GM13976 (cell line): ENCODE measurements around the gene PDZRN3.

Experiments
- DNase-seq: peaks from one replicate; pipeline ENCODE4 v3.0.0; 2012; ENCODE audit warnings: low spot score
- CTCF ChIP-seq: IDR thresholded peaks from 2 replicates; pipeline ENCODE4 v1.5.1; 2012; ENCODE audit warnings: borderline replicate concordance, mild to moderate bottlenecking; ENCODE audit not compliant: insufficient read depth; ENCODE audit errors: extremely low read depth, missing control alignments, control extremely low read depth
- in situ Hi-C: fragments of 300-500 bp; cut with MboI; formaldehyde crosslinking; loops from one replicate; pipeline ENCODE4 v1.12.0; 2022; ENCODE audit warnings: low sequenced_read_pairs, mixed read lengths, inconsistent platforms; ENCODE audit not compliant: unreplicated experiment

The PDZRN3 gene

DNA sequence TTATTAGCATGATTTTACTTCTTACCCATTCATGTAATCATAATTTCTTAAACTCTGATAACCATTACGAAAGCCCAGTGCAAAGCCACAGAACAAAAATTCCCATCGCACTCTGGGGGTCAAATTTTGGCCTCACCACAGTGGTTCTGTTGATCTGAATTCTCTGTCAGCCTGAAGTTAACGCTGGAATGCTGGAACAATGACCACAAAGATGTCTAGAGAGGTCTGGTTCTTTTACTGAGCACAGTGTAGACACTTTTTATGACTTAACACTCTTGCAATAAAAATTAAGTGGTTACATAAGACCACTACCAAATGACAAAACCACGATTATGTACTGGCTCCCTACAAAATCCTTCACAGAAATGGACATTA lies 94.7 kb downstream of the PDZRN3 start:
- no peak for DNase-seq
- no peak for TF ChIP-seq CTCF
- in situ Hi-C loops: no loop called here

GRCh38 chr3:73529308-73530021 lies 95.3 kb downstream of the PDZRN3 start:
- no peak for TF ChIP-seq CTCF
- no peak for DNase-seq
- in situ Hi-C loops: no loop called here

- TF ChIP-seq CTCF: no peak
- no peak for DNase-seq
- in situ Hi-C loops: no loop called here
Observed at GRCh38 chr3:73525591-73525990, 99.2 kb downstream of the PDZRN3 start.

GRCh38 chr3:73523661-73524060 lies 101.1 kb downstream of the PDZRN3 start:
- in situ Hi-C loops: no loop called here

DNA sequence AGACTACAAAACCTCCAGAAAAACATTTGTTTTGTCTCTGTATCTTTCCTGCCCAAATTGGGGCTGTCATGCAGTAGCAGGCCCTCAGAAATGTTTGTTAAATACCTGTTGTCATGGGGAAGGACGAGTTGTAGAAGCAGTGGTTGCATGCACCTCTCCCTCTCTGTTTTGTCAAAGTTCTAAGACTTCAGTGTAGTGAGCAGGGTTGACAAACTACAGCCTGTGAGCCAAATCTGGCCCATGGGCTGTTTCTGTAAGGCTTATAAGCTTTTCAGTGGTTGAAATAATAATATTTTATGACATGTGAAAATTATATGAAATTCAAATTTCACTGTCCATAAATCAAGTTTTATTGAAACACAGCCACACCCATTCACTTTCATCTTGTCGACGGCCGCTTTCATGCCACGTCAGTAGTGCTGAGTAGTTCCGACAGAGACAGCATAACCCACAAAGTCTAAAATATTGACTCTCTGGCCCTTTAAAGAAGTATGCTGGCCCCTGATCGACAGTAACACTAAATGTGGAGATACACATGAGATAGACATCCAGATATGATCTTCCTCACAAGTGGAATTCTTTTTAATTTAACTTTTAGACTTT lies 102.9 kb downstream of the PDZRN3 start:
- no peak for DNase-seq
- in situ Hi-C loops: no loop called here
- no peak for TF ChIP-seq CTCF

More at GRCh38 chr3:73523661-73524060, 101.1 kb downstream of the PDZRN3 start:
- no peak for DNase-seq
- no peak for TF ChIP-seq CTCF

GRCh38 chr3:73520931-73521461 lies 103.7 kb downstream of the PDZRN3 start:
- DNase-seq: no peak
- in situ Hi-C loops: no loop called here
- TF ChIP-seq CTCF: no peak
